H1 (cell line): ENCODE data around the gene GZMM. TPM values are rescaled to one million over a fixed set of nuclear protein-coding genes. Genes with fewer than 3 reads are reported as not detected.

Experiments
- CTCF ChIA-PET: fragments of 300-600 bp; sonication (Branson Sonifier 250); formaldehyde crosslinking; loops from one replicate; lab custom pipeline; 2021; ENCODE audit not compliant: partially characterized antibody; lab: Charles Lee
- POLR2A ChIA-PET: fragments of 300-600 bp; sonication (Branson Sonifier 250); formaldehyde crosslinking; loops from one replicate; lab custom pipeline; 2021; ENCODE audit warnings: inconsistent platforms; ENCODE audit not compliant: partially characterized antibody; lab: Charles Lee
- DNase-seq, 2 experiments: peaks; one replicate each; pipeline versions ENCODE4 v3.0.0 to v3.0.0-alpha.2; 2010 to 2022; ENCODE audit warnings: low spot score in 2 of 2, low read depth in 1 of 2, mixed read lengths in 1 of 2
- FAIRE-seq: peaks from 2 replicates; lab custom pipeline; 2011; peaks lifted over from hg19 to GRCh38; lab: Jason Lieb, UNC
- H2AFZ ChIP-seq: 2 replicates; pipeline ENCODE4 v1.8.1; 2012; ENCODE audit warnings: low read length, inconsistent platforms
- H2AK5ac ChIP-seq: 2 replicates; pipeline ENCODE4 v1.6.1; 2013; ENCODE audit warnings: low read depth, low read length
- H2BK120ac ChIP-seq: replicated peaks from 2 replicates; pipeline ENCODE3; 2013; ENCODE audit warnings: low read depth, low read length, inconsistent platforms
- H2BK12ac ChIP-seq: 2 replicates; pipeline ENCODE4 v1.6.1; 2013; ENCODE audit warnings: low read depth, low read length
- H2BK15ac ChIP-seq: 2 replicates; pipeline ENCODE4 v1.6.1; 2013; ENCODE audit warnings: low read length
- H2BK20ac ChIP-seq: 2 replicates; pipeline ENCODE4 v1.6.1; 2013; ENCODE audit warnings: low read length
- H2BK5ac ChIP-seq: 2 replicates; pipeline ENCODE4 v1.6.1; 2013; ENCODE audit warnings: low read depth, low read length
- H3K14ac ChIP-seq: 2 replicates; pipeline ENCODE4 v1.6.1; 2013; ENCODE audit warnings: inconsistent platforms; ENCODE audit not compliant: insufficient read length
- H3K18ac ChIP-seq: 2 replicates; pipeline ENCODE4 v1.6.1; 2013; ENCODE audit warnings: low read length; ENCODE audit errors: extremely low read depth
- H3K23ac ChIP-seq: 2 replicates; pipeline ENCODE4 v1.6.1; 2013; ENCODE audit warnings: inconsistent platforms; ENCODE audit not compliant: insufficient read length
- H3K23me2 ChIP-seq: 2 replicates; pipeline ENCODE4 v1.6.1; 2013; ENCODE audit warnings: low read depth, low read length
- H3K27ac ChIP-seq: 2 replicates; pipeline ENCODE4 v1.6.1; 2011; ENCODE audit warnings: low read depth, low read length, inconsistent platforms
- H3K27me3 ChIP-seq, 4 experiments: replicated peaks in 1 of 4; 1 replicate in 1 of 4; 2 replicates in 3 of 4; pipeline versions ENCODE4 v1.6.1 to v1.8.1; 2011 to 2013; ENCODE audit warnings: low read length in 3 of 4, mild to moderate bottlenecking in 3 of 4, inconsistent platforms in 2 of 4, mixed read lengths in 2 of 4, moderate library complexity in 1 of 4; ENCODE audit not compliant: control insufficient read depth in 3 of 4, insufficient read depth in 3 of 4; ENCODE audit errors: extremely low read depth in 1 of 4
- H3K36me3 ChIP-seq, 4 experiments: 2 replicates each; pipeline versions ENCODE4 v1.6.1 to v1.8.1; 2011 to 2013; ENCODE audit warnings: mild to moderate bottlenecking in 4 of 4, low read length in 3 of 4, moderate library complexity in 2 of 4, control low read depth in 1 of 4, inconsistent platforms in 1 of 4; ENCODE audit not compliant: insufficient read depth in 4 of 4, control insufficient read depth in 2 of 4
- H3K4ac ChIP-seq: replicated peaks from 2 replicates; pipeline ENCODE3; 2013; ENCODE audit warnings: low read length, low read depth, mixed read lengths, inconsistent platforms; ENCODE audit not compliant: insufficient read length
- H3K4me1 ChIP-seq, 4 experiments: replicated peaks in 1 of 4; 1 replicate in 1 of 4; 2 replicates in 3 of 4; pipeline versions ENCODE4 v1.6.1 to v1.8.1; 2011 to 2013; ENCODE audit warnings: low read length in 3 of 4, inconsistent platforms in 2 of 4, mixed read lengths in 1 of 4; ENCODE audit not compliant: insufficient read depth in 4 of 4, control insufficient read depth in 3 of 4
- H3K4me2 ChIP-seq, 2 experiments: 2 replicates each; pipeline versions ENCODE4 v1.6.1 to v1.8.1; 2011 to 2013; ENCODE audit warnings: low read depth in 2 of 2, low read length in 2 of 2, control low read depth in 1 of 2, inconsistent platforms in 1 of 2, mild to moderate bottlenecking in 1 of 2; ENCODE audit not compliant: insufficient read depth in 1 of 2
- H3K4me3 ChIP-seq, 4 experiments: fragments of 200-600, 300-600 bp in 1 of 4; sonication (generic), shearing (Covaris generic), sonication (Bioruptor Twin) in 1 of 4; 2 replicates each; pipeline versions ENCODE4 v1.5.1 to v1.8.1; 2011 to 2016; ENCODE audit warnings: low read length in 4 of 4, low read depth in 3 of 4, control low read depth in 2 of 4, inconsistent platforms in 2 of 4, mild to moderate bottlenecking in 2 of 4, mixed read lengths in 1 of 4, moderate library complexity in 1 of 4; ENCODE audit not compliant: insufficient read depth in 2 of 4; ENCODE audit errors: extremely low read depth in 1 of 4
- H3K56ac ChIP-seq: replicated peaks from 2 replicates; pipeline ENCODE3; 2013; ENCODE audit warnings: low read depth, mild to moderate bottlenecking, mixed read lengths, low read length, inconsistent platforms; ENCODE audit not compliant: insufficient read length
- H3K79me1 ChIP-seq: 2 replicates; pipeline ENCODE4 v1.6.1; 2013; ENCODE audit warnings: low read depth, low read length, control low read depth
- H3K79me2 ChIP-seq, 2 experiments: 2 replicates each; pipeline versions ENCODE4 v1.6.1 to v1.8.1; 2012 to 2013; ENCODE audit warnings: low read length in 2 of 2, mild to moderate bottlenecking in 2 of 2, inconsistent platforms in 1 of 2; ENCODE audit not compliant: insufficient read depth in 2 of 2, control insufficient read depth in 1 of 2
- H3K9ac ChIP-seq, 4 experiments: replicated peaks in 1 of 4; 1 replicate in 1 of 4; 2 replicates in 3 of 4; pipeline versions ENCODE4 v1.6.1 to v1.8.1; 2011 to 2013; ENCODE audit warnings: low read depth in 3 of 4, low read length in 3 of 4, control low read depth in 2 of 4, mild to moderate bottlenecking in 2 of 4, moderate library complexity in 2 of 4, inconsistent platforms in 1 of 4; ENCODE audit errors: extremely low read depth in 1 of 4
- H3K9me3 ChIP-seq, 2 experiments: 2 replicates each; pipeline versions ENCODE4 v1.6.1 to v1.8.1; 2012 to 2013; ENCODE audit warnings: mild to moderate bottlenecking in 2 of 2, moderate library complexity in 2 of 2, control low read depth in 1 of 2, inconsistent platforms in 1 of 2, low read depth in 1 of 2, low read length in 1 of 2, mixed read lengths in 1 of 2; ENCODE audit not compliant: insufficient read depth in 2 of 2
- H4K20me1 ChIP-seq, 2 experiments: replicated peaks in 1 of 2; 2 replicates each; pipeline versions ENCODE3 to v1.8.1; 2011 to 2013; ENCODE audit warnings: inconsistent platforms in 2 of 2, low read length in 2 of 2, mild to moderate bottlenecking in 1 of 2; ENCODE audit not compliant: insufficient read depth in 2 of 2, control insufficient read depth in 1 of 2
- H4K5ac ChIP-seq: 2 replicates; pipeline ENCODE4 v1.6.1; 2013; ENCODE audit warnings: low read length, low read depth, mixed read lengths, inconsistent platforms; ENCODE audit not compliant: insufficient read length
- H4K8ac ChIP-seq: 2 replicates; pipeline ENCODE4 v1.8.0; 2013; ENCODE audit warnings: mild to moderate bottlenecking, moderate library complexity, low read length, inconsistent platforms; ENCODE audit not compliant: insufficient read depth; ENCODE audit errors: extremely low read depth
- H4K91ac ChIP-seq: replicated peaks from 2 replicates; pipeline ENCODE3; 2013; ENCODE audit warnings: low read length, mixed read lengths, inconsistent platforms; ENCODE audit not compliant: insufficient read length
- ATF2 ChIP-seq: IDR thresholded peaks from 2 replicates; pipeline ENCODE4 v1.6.1; 2012; ENCODE audit warnings: low read length, inconsistent platforms
- CEBPB ChIP-seq: IDR thresholded peaks from 2 replicates; pipeline ENCODE4 v1.6.1; 2012; ENCODE audit warnings: low read depth, low read length
- EZH2 ChIP-seq: fragments of 200-600 bp; sonication (generic); IDR thresholded peaks from 2 replicates; pipeline ENCODE4 v1.7.1; 2012; ENCODE audit warnings: low read depth, mild to moderate bottlenecking, moderate library complexity, low read length, inconsistent platforms; ENCODE audit not compliant: severe bottlenecking
- KDM1A ChIP-seq: fragments of 200-600, 300-600 bp; sonication (generic); IDR thresholded peaks from 2 replicates; pipeline ENCODE4 v1.7.1; 2016; ENCODE audit warnings: mild to moderate bottlenecking, low read length, borderline replicate concordance
- KDM5A ChIP-seq: fragments of 200-600 bp; IDR thresholded peaks from 2 replicates; pipeline ENCODE4 v1.7.1; 2012; ENCODE audit warnings: mild to moderate bottlenecking, low read length, inconsistent platforms, mixed read lengths
- MAFK ChIP-seq: IDR thresholded peaks from 2 replicates; pipeline ENCODE4 v1.6.1; 2012; ENCODE audit warnings: low read depth, mild to moderate bottlenecking, improper control_type of control experiment, low read length
- NANOG ChIP-seq: IDR thresholded peaks from 2 replicates; pipeline ENCODE4 v1.6.1; 2011; ENCODE audit warnings: low read length, low read depth, mild to moderate bottlenecking, inconsistent platforms; ENCODE audit not compliant: insufficient read depth, poor library complexity, severe bottlenecking
- POLR2AphosphoS5 ChIP-seq: IDR thresholded peaks from 2 replicates; pipeline ENCODE4 v1.6.1; 2011; ENCODE audit warnings: low read depth, low read length
- SP1 ChIP-seq: IDR thresholded peaks from 2 replicates; pipeline ENCODE4 v1.6.1; 2011; ENCODE audit warnings: low read depth, low read length
- TCF12 ChIP-seq: IDR thresholded peaks from 2 replicates; pipeline ENCODE4 v1.6.1; 2011; ENCODE audit warnings: low read depth, mild to moderate bottlenecking, low read length
- TEAD4 ChIP-seq: IDR thresholded peaks from 2 replicates; pipeline ENCODE4 v1.6.1; 2012; ENCODE audit warnings: low read depth, low read length, inconsistent platforms, mixed read lengths
- WGBS, 2 experiments: shearing (Covaris generic) in 1 of 2; methylation state at CpG; one replicate each; pipeline versions ENCODE4 v1.1.6 to v1.1.7; 2013 to 2015; ENCODE audit warnings: low lambda C conversion rate in 2 of 2, mixed read lengths in 2 of 2, inconsistent platforms in 1 of 2, low coverage in 1 of 2, missing lambda C conversion rate in 1 of 2; ENCODE audit not compliant: insufficient replicate concordance in 2 of 2, insufficient coverage in 1 of 2, insufficient read length in 1 of 2; ENCODE audit errors: extremely low coverage in 1 of 2, missing lambda C conversion rate in 1 of 2; 5-methylcytosine and 5-hydroxymethylcytosine counted together
- polyA plus RNA-seq, 7 experiments: library from polyadenylated mRNA; depleted of rRNA in 3 of 7; stranded (reverse) in 5 of 7; unstranded in 2 of 7; fragments of >200 nt in 5 of 7; fragments of 200-250 nt in 2 of 7; gene quantifications; 1 replicate in 5 of 7; 2 replicates in 1 of 7; 4 replicates in 1 of 7; pipeline versions ENCODE4 v1.2.1 to v1.2.3, GENCODE V29; 2011 to 2013; ENCODE audit warnings: missing spikeins in 2 of 7, mixed read lengths in 2 of 7
- total RNA-seq: library from RNA; stranded (reverse); fragmentation: NEBNext Ultra II Directional; extraction: Animal tissue kit (Norgen Biotek cat#: 25700); gene quantifications from 2 replicates; pipeline ENCODE4 v1.2.1, GENCODE V29; 2021

Gene GZMM
- total and polyA plus RNA-seq, 2 of the 8 experiments (the other 6 are each of a cell fraction or from before 2014, with no cell fraction given), result 0.09 to 0.32 TPM

- no peak for FAIRE-seq
- H3K56ac ChIP-seq, result no peak overlapping the region
- H4K5ac ChIP-seq, result no peak overlapping the region
- no peak overlapping the region for H2BK120ac ChIP-seq
- no peak overlapping the region for H4K91ac ChIP-seq
- H3K4me2 ChIP-seq, result peak overlapping the region; percentile 5 to 59; a peak in 2 of 4 replicates
- H3K9ac ChIP-seq, result no peak overlapping the region
- H3K18ac ChIP-seq, result no peak overlapping the region
- peak overlapping the region; percentile 35; the same call in 1 of the 2 replicates for H2BK5ac ChIP-seq
- DNase-seq, result peak; percentile 88 to 98
- H2BK15ac ChIP-seq, result no peak overlapping the region
- H4K8ac ChIP-seq, result no peak overlapping the region
- no peak overlapping the region for H3K23ac ChIP-seq
- no peak overlapping the region for H3K27ac ChIP-seq
- ChIA-PET POLR2A (interaction anchor here (0.8 to 2.8 kb wide), 9 partner anchors 11 to 128 kb away, joined by 3 to 13 read pairs (median 5); partner anchors contain the start of genes BSG and CDC34), CTCF (interaction anchor here (0.6 to 3.7 kb wide), 43 partner anchors 8 to 244 kb away, joined by 3 to 31 read pairs (median 5); partner anchors contain the start of genes C2CD4C, CDC34 and SHC2)
- H2BK12ac ChIP-seq, result no peak overlapping the region
- peaks cover 0 to 6% (median 3%) of the 10 kb centered on the region in 4 experiments; a peak in 3 of 8 replicates for H3K36me3 ChIP-seq
- peaks cover 0 to 14% (median 9%) of the 10 kb centered on the region in 4 experiments; a peak in 5 of 7 replicates for H3K4me1 ChIP-seq
- no peaks in the 10 kb centered on the region for H3K79me2 ChIP-seq
- peaks cover 5% of the 10 kb centered on the region; the same call in 1 of the 2 replicates for H3K79me1 ChIP-seq
- no peak overlapping the region for H2AFZ ChIP-seq
- H4K20me1 ChIP-seq, result peaks cover 0 to 13% of the 10 kb centered on the region in 2 experiments
- no peaks in the 10 kb centered on the region; a peak in 2 of 4 replicates for H3K9me3 ChIP-seq
- no peak overlapping the region for H3K4ac ChIP-seq
- whole genome bisulfite sequencing, 2 experiments, result 49% methylated on average over 13 of the region's 21 CpGs; no CpG with 5 or more reads in 1 of the 2 experiments
- peak overlapping the region in 1 of 4 experiments; percentile 28; a peak in 2 of 8 replicates for H3K4me3 ChIP-seq
- peaks cover 8% of the 10 kb centered on the region; the same call in 1 of the 2 replicates for H3K23me2 ChIP-seq
- no peak overlapping the region for H2BK20ac ChIP-seq
- no peaks in the 10 kb centered on the region for H3K27me3 ChIP-seq
- no peak overlapping the region for H3K14ac ChIP-seq
- no peak overlapping the region; the same call in 1 of the 2 replicates for H2AK5ac ChIP-seq
- no peak for TF ChIP-seq EZH2
- no peak for TF ChIP-seq KDM5A
- no peak for TF ChIP-seq CEBPB
- no peak for TF ChIP-seq MAFK
- TF ChIP-seq SP1, result 0 out of 2 replicates have a peak, but pooled peaks have one; percentile 27
- TF ChIP-seq ATF2, result no peak
- TF ChIP-seq TEAD4, result no peak
- peak; percentile 14; the same call in 1 of the 2 replicates for TF ChIP-seq KDM1A
- no peak for TF ChIP-seq NANOG
- TF ChIP-seq POLR2AphosphoS5, result peak; percentile 62; the same call in 1 of the 2 replicates
- TF ChIP-seq TCF12, result no peak
These were observed 33.2 kb upstream of the GZMM start for GRCh38 chr19:510606-511100.
